GM23338 (cell line): Measurements from ENCODE around the gene CNGA1. TPM values are rescaled to one million over a fixed set of nuclear protein-coding genes. Genes with fewer than 3 reads are reported as not detected.

Experiments
- ATAC-seq: fragments of 200-7000 bp; cut with Tn5 transposase; 3 replicates; pipeline ENCODE4 v1.9.1; 2020
- DNase-seq: peaks from one replicate; pipeline ENCODE4 v3.0.0-alpha.2; 2015; ENCODE audit warnings: low spot score
- H2AFZ ChIP-seq: fragments of 200-600 bp; sonication (generic); 2 replicates; pipeline ENCODE4 v1.8.0; 2016; ENCODE audit warnings: antibody characterized with exemption, mild to moderate bottlenecking, moderate library complexity
- H3F3A ChIP-seq: fragments of 200-600 bp; sonication (generic); replicated peaks from 2 replicates; pipeline ENCODE4 v1.8.0; 2017; ENCODE audit warnings: antibody characterized with exemption, mixed run types, low read depth
- H3K27ac ChIP-seq: fragments of 200-600 bp; sonication (generic); 2 replicates; pipeline ENCODE4 v1.6.1; 2016; ENCODE audit warnings: low read depth
- H3K27me3 ChIP-seq: fragments of 200-600 bp; sonication (generic); 2 replicates; pipeline ENCODE4 v1.8.0; 2016; ENCODE audit warnings: mild to moderate bottlenecking, mixed run types, moderate library complexity; ENCODE audit not compliant: insufficient read depth
- H3K36me3 ChIP-seq: fragments of 200-600 bp; sonication (generic); 2 replicates; pipeline ENCODE4 v1.8.0; 2016; ENCODE audit warnings: mild to moderate bottlenecking; ENCODE audit not compliant: insufficient read depth
- H3K4me1 ChIP-seq: fragments of 200-600 bp; sonication (generic); 2 replicates; pipeline ENCODE4 v1.8.0; 2016; ENCODE audit warnings: mild to moderate bottlenecking, moderate library complexity; ENCODE audit not compliant: insufficient read depth
- H3K4me2 ChIP-seq: fragments of 200-600 bp; sonication (generic); 2 replicates; pipeline ENCODE4 v1.7.1; 2017; ENCODE audit warnings: mixed run types
- H3K4me3 ChIP-seq: fragments of 200-600 bp; sonication (generic); 2 replicates; pipeline ENCODE4 v1.6.1; 2016; ENCODE audit warnings: mixed run types
- H3K79me2 ChIP-seq: fragments of 200-600 bp; sonication (generic); replicated peaks from 2 replicates; pipeline ENCODE4 v1.8.0; 2017; ENCODE audit warnings: mild to moderate bottlenecking; ENCODE audit not compliant: insufficient read depth
- H3K9me2 ChIP-seq: fragments of 200-600 bp; sonication (generic); 2 replicates; pipeline ENCODE4 v1.8.0; 2017; ENCODE audit not compliant: insufficient read depth
- H4K20me1 ChIP-seq: fragments of 200-600 bp; sonication (generic); replicated peaks from 2 replicates; pipeline ENCODE4 v1.8.0; 2017; ENCODE audit warnings: mild to moderate bottlenecking; ENCODE audit not compliant: insufficient read depth
- H3K27ac Mint-ChIP-seq: 2 replicates; pipeline ENCODE4 v1.8.0; 2020; ENCODE audit warnings: inconsistent platforms, mild to moderate bottlenecking, moderate library complexity, mixed read lengths
- H3K27me3 Mint-ChIP-seq: 3 replicates; pipeline ENCODE4 v1.8.0; 2022; ENCODE audit warnings: low read depth, mild to moderate bottlenecking, moderate library complexity, mixed read lengths, inconsistent platforms; ENCODE audit not compliant: insufficient read depth, poor library complexity
- H3K36me3 Mint-ChIP-seq: 3 replicates; pipeline ENCODE4 v1.8.0; 2021; ENCODE audit warnings: low read depth, mild to moderate bottlenecking, inconsistent platforms, moderate library complexity, mixed read lengths
- H3K4me1 Mint-ChIP-seq: 3 replicates; pipeline ENCODE4 v1.8.0; 2020; ENCODE audit warnings: mild to moderate bottlenecking, inconsistent platforms, mixed read lengths
- H3K4me3 Mint-ChIP-seq: 3 replicates; pipeline ENCODE4 v1.8.0; 2021; ENCODE audit warnings: moderate library complexity, mild to moderate bottlenecking, inconsistent platforms, mixed read lengths
- H3K9me3 Mint-ChIP-seq: 3 replicates; pipeline ENCODE4 v1.8.0; 2020; ENCODE audit warnings: moderate library complexity, mild to moderate bottlenecking, inconsistent platforms, mixed read lengths
- CREB1 ChIP-seq: fragments of 250-450 bp; sonication (Bioruptor Pico); IDR thresholded peaks from 2 replicates; pipeline ENCODE4 v1.5.0; 2020; ENCODE audit warnings: low read depth, mild to moderate bottlenecking, moderate library complexity
- CTCF ChIP-seq, 2 experiments: fragments of 200-600 bp in 1 of 2; sonication (generic) in 1 of 2; conservative IDR thresholded peaks; 2 replicates each; pipeline versions ENCODE4 v1.5.1 to v1.6.1; 2016 to 2017; ENCODE audit warnings: antibody characterized with exemption in 2 of 2, low read depth in 2 of 2, mild to moderate bottlenecking in 2 of 2, moderate library complexity in 1 of 2
- ETS1 ChIP-seq: IDR thresholded peaks from 2 replicates; pipeline ENCODE4 v1.6.1; 2016; ENCODE audit warnings: antibody characterized with exemption
- EZH2 ChIP-seq: fragments of 200-600 bp; sonication (generic); IDR thresholded peaks from one replicate; pipeline ENCODE4 v1.8.0; 2017; ENCODE audit warnings: antibody characterized with exemption, mild to moderate bottlenecking, low read depth; ENCODE audit not compliant: unreplicated experiment
- JUNB ChIP-seq: IDR thresholded peaks from one replicate; pipeline ENCODE4 v1.6.1; 2016; ENCODE audit warnings: antibody characterized with exemption; ENCODE audit not compliant: unreplicated experiment
- ZNF114 ChIP-seq: fragments of 250-450 bp; sonication (Bioruptor Pico); IDR thresholded peaks from 2 replicates; pipeline ENCODE4 v1.5.0; 2020; ENCODE audit warnings: mild to moderate bottlenecking, moderate library complexity
- ZNF331 ChIP-seq: fragments of 250-450 bp; sonication (Bioruptor Pico); IDR thresholded peaks from 2 replicates; pipeline ENCODE4 v1.5.0; 2020; ENCODE audit warnings: low read depth, mild to moderate bottlenecking, moderate library complexity
- ZNF462 ChIP-seq: fragments of 250-450 bp; sonication (Bioruptor Pico); IDR thresholded peaks from 2 replicates; pipeline ENCODE4 v1.5.0; 2020; ENCODE audit warnings: mild to moderate bottlenecking, moderate library complexity
- polyA plus RNA-seq: library from polyadenylated mRNA; unstranded; fragments of >200 nt; fragmentation: Nextera tagmentation; extraction: Ambion mirVana; gene quantifications from 2 replicates; pipeline ENCODE4 v1.2.1, GENCODE V29; 2016
- total RNA-seq: library from RNA; depleted of rRNA; stranded (reverse); fragments of >200 nt; shearing (Covaris generic); gene quantifications from 2 replicates; pipeline ENCODE4 v1.2.3, GENCODE V29; 2014

CNGA1 gene
- total and polyA plus RNA-seq, 2 experiments from 2014 or later, result 3.3 to 4.9 TPM

DNA sequence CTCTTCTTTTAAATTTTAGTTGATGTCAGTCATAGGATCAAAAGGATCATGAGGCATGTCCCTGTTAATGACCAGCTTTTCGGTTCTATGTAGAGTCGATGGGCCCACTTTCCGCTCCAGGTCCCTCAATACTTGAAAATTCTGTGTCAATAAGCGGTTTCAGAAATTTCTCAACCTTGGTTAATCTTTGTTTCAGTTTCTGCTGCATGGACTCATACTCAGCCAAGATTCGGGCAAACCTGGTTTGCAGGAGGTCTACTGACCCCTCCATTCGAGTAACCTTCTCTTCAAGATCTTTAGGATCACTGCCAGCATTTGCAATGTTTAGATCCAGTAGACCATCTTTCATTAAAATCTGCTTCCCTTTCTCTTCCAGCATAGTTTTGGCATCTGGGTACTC, 80.1 kb downstream of the CNGA1 start (continued):
- TF ChIP-seq ZNF462 (CRISPR knock-in tag) (no peak), ETS1 (no peak), ZNF331 (CRISPR knock-in tag) (no peak)

- H3K4me1 ChIP-seq, result no peaks in the 10 kb centered on the region
- TF ChIP-seq ZNF114 (CRISPR knock-in tag) (no peak), EZH2 (no peak), JUNB (no peak), ETS1 (no peak), CTCF (conservative IDR thresholded peaks at IDR 0.05; ENCODE audit: low read depth in 2 of 2) (peak; percentile 60 to 75), CREB1 (CRISPR knock-in tag) (no peak)
- no peak overlapping the region for H3K4me3 ChIP-seq
- H3K36me3 ChIP-seq, result no peaks in the 10 kb centered on the region
- H2AFZ ChIP-seq, result no peak overlapping the region
- Mint-ChIP-seq H3K9me3 (peaks cover 12% of the 10 kb centered on the region), H3K36me3 (peaks cover 4% of the 10 kb centered on the region; the same call in 2 of the 3 replicates), H3K4me1 (no peaks in the 10 kb centered on the region), H3K4me3 (no peak overlapping the region), H3K27ac (no peak overlapping the region), H3K27me3 (peaks cover 7% of the 10 kb centered on the region)
- ATAC-seq (no peak), DNase-seq (peak; percentile 63)
- no peaks in the 10 kb centered on the region for H4K20me1 ChIP-seq
- H3K27ac ChIP-seq, result no peak overlapping the region
- no peaks in the 10 kb centered on the region for H3F3A ChIP-seq
- no peaks in the 10 kb centered on the region for H3K27me3 ChIP-seq
- H3K79me2 ChIP-seq, result no peaks in the 10 kb centered on the region
- no peak overlapping the region for H3K4me2 ChIP-seq
- no peaks in the 10 kb centered on the region for H3K9me2 ChIP-seq
Measured at GRCh38 chr4:47933840-47934239, 82.6 kb downstream of the CNGA1 start.
